ENCODE data around the gene SH3RF3. TPM values are rescaled to one million over a fixed set of nuclear protein-coding genes. Genes with fewer than 3 reads are reported as not detected.

SH3RF3 gene
- polyA plus RNA-seq, 1 donor (not counting 4 experiments of a cell fraction or from before 2014, with no cell fraction given): 0.08 TPM

GRCh38 chr2:109392140-109392539, 263.1 kb downstream of the SH3RF3 start:
- TF ChIP-seq, protein P1, sequence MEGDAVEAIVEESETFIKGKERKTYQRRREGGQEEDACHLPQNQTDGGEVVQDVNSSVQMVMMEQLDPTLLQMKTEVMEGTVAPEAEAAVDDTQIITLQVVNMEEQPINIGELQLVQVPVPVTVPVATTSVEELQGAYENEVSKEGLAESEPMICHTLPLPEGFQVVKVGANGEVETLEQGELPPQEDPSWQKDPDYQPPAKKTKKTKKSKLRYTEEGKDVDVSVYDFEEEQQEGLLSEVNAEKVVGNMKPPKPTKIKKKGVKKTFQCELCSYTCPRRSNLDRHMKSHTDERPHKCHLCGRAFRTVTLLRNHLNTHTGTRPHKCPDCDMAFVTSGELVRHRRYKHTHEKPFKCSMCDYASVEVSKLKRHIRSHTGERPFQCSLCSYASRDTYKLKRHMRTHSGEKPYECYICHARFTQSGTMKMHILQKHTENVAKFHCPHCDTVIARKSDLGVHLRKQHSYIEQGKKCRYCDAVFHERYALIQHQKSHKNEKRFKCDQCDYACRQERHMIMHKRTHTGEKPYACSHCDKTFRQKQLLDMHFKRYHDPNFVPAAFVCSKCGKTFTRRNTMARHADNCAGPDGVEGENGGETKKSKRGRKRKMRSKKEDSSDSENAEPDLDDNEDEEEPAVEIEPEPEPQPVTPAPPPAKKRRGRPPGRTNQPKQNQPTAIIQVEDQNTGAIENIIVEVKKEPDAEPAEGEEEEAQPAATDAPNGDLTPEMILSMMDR (optimal IDR thresholded peaks at IDR 0.05 in 1 of 3, IDR thresholded peaks at IDR 0.05 in 1 of 3, conservative IDR thresholded peaks at IDR 0.05 in 1 of 3; ENCODE audit: extremely low read depth in 1 of 3, insufficient read depth in 2 of 3, low read length in 3 of 3): no peak
- no peak for TF ChIP-seq EZH2 (IDR thresholded peaks at IDR 0.05; ENCODE audit: low read length)
- DNase-seq (ENCODE audit: low read depth, low spot score) (no peak), FAIRE-seq (no peak)
- H3K27me3 ChIP-seq (ENCODE audit: control insufficient read depth, extremely low read depth, insufficient read depth, low read length): peaks cover 27% of the 10 kb centered on the region
- no peaks in the 10 kb centered on the region for H3K79me2 ChIP-seq (ENCODE audit: control insufficient read depth, insufficient read depth, low read length)
- no peaks in the 10 kb centered on the region for H3K9me1 ChIP-seq (ENCODE audit: control insufficient read depth, extremely low read depth, insufficient read depth, low read length)
- no peak overlapping the region for H3K27ac ChIP-seq (ENCODE audit: control insufficient read depth, insufficient read depth, low read length)
- H3K9me3 ChIP-seq (ENCODE audit: control insufficient read depth, low read depth, low read length): no peaks in the 10 kb centered on the region
- H3K4me3 ChIP-seq (ENCODE audit: control insufficient read depth in 2 of 3, extremely low read depth in 1 of 3, insufficient read depth in 2 of 3, low read depth in 1 of 3, low read length in 3 of 3): no peak overlapping the region
- no peak overlapping the region for H3K9ac ChIP-seq (ENCODE audit: control insufficient read depth, extremely low read depth, insufficient read depth, low read length)
- no peak overlapping the region for H2AFZ ChIP-seq (ENCODE audit: control insufficient read depth, low read length)
- peaks cover 3% of the 10 kb centered on the region for H4K20me1 ChIP-seq (ENCODE audit: control insufficient read depth, extremely low read depth, insufficient read depth, low read length)
- dilution Hi-C loops (cut with MboI; ENCODE audit: extremely low pct_ligation_motif_present, low sequenced_read_pairs): no loop called here
- H3K4me1 ChIP-seq (ENCODE audit: control insufficient read depth, extremely low read depth, insufficient read depth, low read length): no peaks in the 10 kb centered on the region
- H3K4me2 ChIP-seq (ENCODE audit: control insufficient read depth, extremely low read depth, insufficient read depth, low read depth, low read length): no peak overlapping the region
- no peaks in the 10 kb centered on the region for H3K36me3 ChIP-seq (ENCODE audit: control insufficient read depth in 2 of 2, extremely low read depth in 1 of 2, insufficient read depth in 2 of 2, low read length in 2 of 2)

- dilution Hi-C loops (cut with MboI; ENCODE audit: extremely low pct_ligation_motif_present, low sequenced_read_pairs): no loop called here
- TF ChIP-seq, protein P1 (optimal IDR thresholded peaks at IDR 0.05 in 1 of 3, IDR thresholded peaks at IDR 0.05 in 1 of 3, conservative IDR thresholded peaks at IDR 0.05 in 1 of 3; ENCODE audit: extremely low read depth in 1 of 3, insufficient read depth in 2 of 3, low read length in 3 of 3): no peak
- TF ChIP-seq EZH2 (IDR thresholded peaks at IDR 0.05; ENCODE audit: low read length): no peak
Measured at GRCh38 chr2:109392816-109393661, 264.0 kb downstream of the SH3RF3 start.

More at GRCh38 chr2:109392816-109393661, 264.0 kb downstream of the SH3RF3 start:
- no peaks in the 10 kb centered on the region for H3K36me3 ChIP-seq (ENCODE audit: control insufficient read depth in 2 of 2, extremely low read depth in 1 of 2, insufficient read depth in 2 of 2, low read length in 2 of 2)
- FAIRE-seq: no peak
- no peaks in the 10 kb centered on the region for H3K4me1 ChIP-seq (ENCODE audit: control insufficient read depth, extremely low read depth, insufficient read depth, low read length)
- peaks cover 3% of the 10 kb centered on the region for H4K20me1 ChIP-seq (ENCODE audit: control insufficient read depth, extremely low read depth, insufficient read depth, low read length)
- H3K9me1 ChIP-seq (ENCODE audit: control insufficient read depth, extremely low read depth, insufficient read depth, low read length): no peaks in the 10 kb centered on the region
- H3K79me2 ChIP-seq (ENCODE audit: control insufficient read depth, insufficient read depth, low read length): no peaks in the 10 kb centered on the region
- H3K9me3 ChIP-seq (ENCODE audit: control insufficient read depth, low read depth, low read length): no peaks in the 10 kb centered on the region
- H3K27me3 ChIP-seq (ENCODE audit: control insufficient read depth, extremely low read depth, insufficient read depth, low read length): peaks cover 27% of the 10 kb centered on the region
- no peak overlapping the region for H3K27ac ChIP-seq (ENCODE audit: control insufficient read depth, insufficient read depth, low read length)
- no peak overlapping the region for H3K9ac ChIP-seq (ENCODE audit: control insufficient read depth, extremely low read depth, insufficient read depth, low read length)
- H2AFZ ChIP-seq (ENCODE audit: control insufficient read depth, low read length): no peak overlapping the region
- H3K4me2 ChIP-seq (ENCODE audit: control insufficient read depth, extremely low read depth, insufficient read depth, low read depth, low read length): no peak overlapping the region
- H3K4me3 ChIP-seq (ENCODE audit: control insufficient read depth in 2 of 3, extremely low read depth in 1 of 3, insufficient read depth in 2 of 3, low read depth in 1 of 3, low read length in 3 of 3): no peak overlapping the region
- DNase-seq (ENCODE audit: low read depth, low spot score): no peak

Measured in keratinocyte (primary cell).